Naive thymus-derived CD4-positive, alpha-beta T cell (primary cell): Measurements from ENCODE around the gene PPIL6. TPM values are rescaled to one million over a fixed set of nuclear protein-coding genes. Genes with fewer than 3 reads are reported as not detected.

ENCODE experiments used
- ATAC-seq: fragments of 150-1000 bp; cut with Tn5 transposase; 2 replicates; pipeline ENCODE4 v1.10.0; 2021; ENCODE audit warnings: mild to moderate bottlenecking, moderate library complexity
- CTCF ChIA-PET: fragments of 350-600 bp; sonication (Branson Sonifier 250); formaldehyde crosslinking; loops from one replicate; lab custom pipeline; 2021; ENCODE audit warnings: antibody characterized with exemption; lab: Charles Lee
- POLR2A ChIA-PET: fragments of 350-600 bp; sonication (Branson Sonifier 250); formaldehyde crosslinking; loops from one replicate; lab custom pipeline; 2021; ENCODE audit warnings: antibody characterized with exemption, inconsistent platforms; lab: Charles Lee
- DNase-seq, 9 donors: peaks; one replicate each; pipeline versions ENCODE4 v3.0.0 to v3.0.0-alpha.2; 2020 to 2022; ENCODE audit warnings: mixed read lengths in 1 of 9
- H3K27ac ChIP-seq: one replicate; pipeline ENCODE4 v1.7.0; 2013; ENCODE audit warnings: mild to moderate bottlenecking, low read depth, low read length, moderate library complexity
- H3K27me3 ChIP-seq, 2 donors: one replicate each; pipeline ENCODE4 v1.7.0; 2013; ENCODE audit warnings: low read length in 2 of 2, mild to moderate bottlenecking in 2 of 2, moderate library complexity in 2 of 2; ENCODE audit not compliant: control insufficient read depth in 2 of 2, insufficient read depth in 2 of 2
- H3K36me3 ChIP-seq, 3 experiments: 1 replicate in 2 of 3; 2 replicates in 1 of 3; pipeline ENCODE4 v1.7.0; 2013; ENCODE audit warnings: low read length in 3 of 3, mild to moderate bottlenecking in 3 of 3, moderate library complexity in 1 of 3; ENCODE audit not compliant: insufficient read depth in 3 of 3, control insufficient read depth in 2 of 3
- H3K4me1 ChIP-seq, 2 donors: one replicate each; pipeline ENCODE4 v1.7.0; 2013; ENCODE audit warnings: low read length in 2 of 2, mild to moderate bottlenecking in 2 of 2, moderate library complexity in 1 of 2; ENCODE audit not compliant: control insufficient read depth in 2 of 2, insufficient read depth in 2 of 2
- H3K4me3 ChIP-seq: 2 replicates; pipeline ENCODE4 v1.7.0; 2013; ENCODE audit warnings: mild to moderate bottlenecking, low read length
- H3K9me3 ChIP-seq, 3 experiments: 1 replicate in 2 of 3; 2 replicates in 1 of 3; pipeline ENCODE4 v1.7.0; 2013; ENCODE audit warnings: low read length in 3 of 3; ENCODE audit not compliant: control insufficient read depth in 2 of 3
- H3K27ac Mint-ChIP-seq, 9 donors: one replicate each; pipeline ENCODE4 v1.8.0; 2020 to 2022; ENCODE audit warnings: mixed read lengths in 9 of 9, mild to moderate bottlenecking in 8 of 9, moderate library complexity in 5 of 9, inconsistent platforms in 2 of 9
- H3K27me3 Mint-ChIP-seq, 5 donors: one replicate each; pipeline ENCODE4 v1.8.0; 2021 to 2022; ENCODE audit warnings: mixed read lengths in 5 of 5, mild to moderate bottlenecking in 1 of 5
- H3K36me3 Mint-ChIP-seq, 5 donors: one replicate each; pipeline ENCODE4 v1.8.0; 2020 to 2022; ENCODE audit warnings: mixed read lengths in 5 of 5, mild to moderate bottlenecking in 3 of 5, inconsistent platforms in 1 of 5
- H3K4me1 Mint-ChIP-seq, 7 donors: one replicate each; pipeline ENCODE4 v1.8.0; 2020 to 2022; ENCODE audit warnings: mixed read lengths in 7 of 7, mild to moderate bottlenecking in 3 of 7, inconsistent platforms in 1 of 7
- H3K4me3 Mint-ChIP-seq, 10 donors: one replicate each; pipeline ENCODE4 v1.8.0; 2020 to 2022; ENCODE audit warnings: mild to moderate bottlenecking in 10 of 10, mixed read lengths in 10 of 10, moderate library complexity in 6 of 10, inconsistent platforms in 2 of 10
- H3K9me3 Mint-ChIP-seq, 11 donors: one replicate each; pipeline ENCODE4 v1.8.0; 2020 to 2022; ENCODE audit warnings: mixed read lengths in 11 of 11, mild to moderate bottlenecking in 4 of 11, inconsistent platforms in 1 of 11, moderate library complexity in 1 of 11
- intact Hi-C, 2 donors: fragments of 100-400 bp; cut with micrococcal nuclease; formaldehyde crosslinking; loops; one replicate each; pipeline ENCODE4 v1.15.1; 2023
- polyA plus RNA-seq, 2 donors: library from polyadenylated mRNA; unstranded; fragments of 300-500 nt; fragmentation: Illumina TruSeq; gene quantifications; one replicate each; pipeline ENCODE4 v1.2.3, GENCODE V29; 2021
- total RNA-seq, 6 experiments: library from RNA in 5 of 6; stranded (reverse) in 5 of 6; gene quantifications; 1 replicate in 5 of 6; 2 replicates in 1 of 6; pipeline ENCODE4 v1.2.3 and lab custom pipeline; 2021 to 2026

The PPIL6 gene
- total and polyA plus RNA-seq, 7 experiments from 2014 or later, result 0.13 to 1.9 (median 0.51) TPM; not detected in 1

DNA sequence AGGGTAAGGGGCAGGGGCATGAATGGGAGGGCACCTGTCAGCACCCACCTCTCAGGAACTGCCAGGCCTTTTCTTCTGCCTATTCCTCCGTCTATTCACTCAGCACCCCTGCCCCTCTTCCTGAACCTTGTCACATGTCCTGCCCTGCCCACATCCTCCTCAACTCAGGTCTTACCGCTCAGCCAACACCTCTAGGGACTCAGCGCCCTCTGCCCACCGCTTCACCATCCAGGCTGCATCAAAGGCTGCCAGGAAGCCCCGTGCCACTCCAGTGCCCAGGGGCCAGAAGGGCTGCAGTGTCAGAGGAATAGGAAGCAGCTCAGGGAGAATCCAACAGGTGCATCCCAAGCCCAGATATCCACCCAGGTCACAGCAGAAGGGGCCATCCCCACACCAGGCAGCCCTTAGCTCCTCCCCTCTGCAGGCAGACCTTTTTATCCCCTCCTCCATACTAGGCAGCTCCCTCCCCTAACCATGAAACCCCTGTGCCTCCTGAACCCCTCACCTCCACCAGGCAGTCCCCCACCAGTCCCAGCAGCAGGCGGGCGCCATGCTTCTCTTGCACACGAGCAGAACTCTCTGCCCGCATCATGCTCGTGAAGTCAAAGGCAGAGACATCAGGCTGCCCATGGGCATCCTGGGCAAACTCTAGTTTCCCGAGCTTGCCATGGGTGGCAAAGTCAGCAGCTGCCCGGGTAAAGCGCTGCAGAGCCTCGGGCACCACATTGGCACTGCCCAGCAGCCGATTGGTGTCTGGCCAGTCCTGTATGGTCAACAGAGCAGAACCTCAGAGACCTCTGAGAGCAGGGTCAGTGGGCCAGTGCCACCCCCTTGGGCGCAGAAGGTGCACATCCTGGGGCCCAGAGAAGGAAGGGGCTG, 9.6 kb upstream of the PPIL6 start:
- peak in 6 of 9 donors; percentile 37 to 53 (median 48) for DNase-seq
- intact Hi-C loops, result loop anchor here (1.0 to 10.0 kb wide), 6 partner anchors 9 to 1625 kb away; partner anchors contain the start of genes AFG1L (in 1 of the 2), AMD1 (in 1 of the 2), CDK19 (in 1 of the 2) and SCML4 (in 1 of the 2)
- Mint-ChIP-seq H3K27ac (peak overlapping the region; percentile 63 to 92 (median 86)), H3K4me3 (peak overlapping the region; percentile 21 to 81 (median 61)), H3K4me1 (peaks cover 29 to 62% (median 55%) of the 10 kb centered on the region in 7 donors), H3K9me3 (no peaks in the 10 kb centered on the region), H3K27me3 (no peaks in the 10 kb centered on the region), H3K36me3 (peaks cover 0 to 30% (median 0%) of the 10 kb centered on the region in 5 donors)
- ChIA-PET POLR2A (interaction anchor here (1.2 to 5.6 kb wide), 4 partner anchors 9 to 67 kb away, joined by 4 to 40 read pairs (median 10); partner anchors contain the start of genes CD164, PPIL6, SMPD2 and ZBTB24), CTCF (interaction anchor here (1.0 kb wide), 1 partner anchor 65 kb away, joined by 3 read pairs; no protein-coding TSS in a partner anchor)
- H3K27ac ChIP-seq, result peak overlapping the region; percentile 44
- peak; percentile 47 for ATAC-seq
- H3K4me1 ChIP-seq, result peaks cover 30 to 31% of the 10 kb centered on the region in 2 donors
- H3K9me3 ChIP-seq, result no peaks in the 10 kb centered on the region
- no peaks in the 10 kb centered on the region for H3K27me3 ChIP-seq
- H3K4me3 ChIP-seq, result no peak overlapping the region
- H3K36me3 ChIP-seq, result peaks cover 3 to 53% (median 10%) of the 10 kb centered on the region in 3 experiments

- peaks cover 4 to 61% (median 10%) of the 10 kb centered on the region in 3 experiments for H3K36me3 ChIP-seq
- POLR2A ChIA-PET, result interaction anchor here (1.0 to 5.6 kb wide), 4 partner anchors 8 to 66 kb away, joined by 5 to 40 read pairs (median 10); partner anchors contain the start of genes CD164, PPIL6 and SMPD2
- CTCF ChIA-PET, result interaction anchor here (1.4 kb wide), 1 partner anchor 66 kb away, joined by 5 read pairs; no protein-coding TSS in a partner anchor
These were observed 8.8 kb upstream of the PPIL6 start for GRCh38 chr6:109449064-109449794.

DNA sequence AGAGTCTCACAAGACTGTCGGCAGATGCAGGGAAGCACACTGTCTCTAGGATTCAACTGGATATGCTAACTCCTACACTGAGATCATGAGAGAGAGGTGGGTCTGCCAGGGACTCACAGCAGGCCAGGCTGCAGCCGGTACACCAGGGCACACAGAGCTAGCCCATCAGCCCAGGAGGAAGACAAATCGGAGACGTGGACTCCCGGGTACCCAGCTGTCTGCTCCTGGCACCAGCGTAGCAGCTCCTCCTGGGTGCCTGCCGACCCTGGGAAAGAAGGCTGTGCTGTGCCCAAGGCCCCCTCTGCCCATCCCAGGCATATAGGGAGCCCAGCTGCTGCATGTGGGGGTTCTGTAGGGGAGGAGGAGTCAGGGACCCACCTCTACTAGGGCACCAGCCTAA, 8.2 kb upstream of the PPIL6 start:
- Histone ChIP-seq H3K4me3 (no peak overlapping the region), H3K27me3 (no peaks in the 10 kb centered on the region), H3K9me3 (no peaks in the 10 kb centered on the region), H3K36me3 (peaks cover 4 to 65% (median 10%) of the 10 kb centered on the region in 3 experiments), H3K4me1 (peaks cover 21 to 22% of the 10 kb centered on the region in 2 donors), H3K27ac (peak overlapping the region; percentile 38)
- peak overlapping the region in 4 of 10 donors; percentile 24 to 78 (median 62) for H3K4me3 Mint-ChIP-seq
- intact Hi-C loops, result loop anchor here (1.0 to 10.0 kb wide), 3 partner anchors 7 to 1426 kb away; partner anchors contain the start of gene AMD1 (in 1 of the 2)
- POLR2A ChIA-PET, result interaction anchor here (1.0 to 2.7 kb wide), 3 partner anchors 7 to 66 kb away, joined by 5 to 13 read pairs (median 7); partner anchors contain the start of genes PPIL6 and SMPD2
- peak overlapping the region; percentile 7 to 87 (median 73) for H3K27ac Mint-ChIP-seq
- DNase-seq, result no peak
- CTCF ChIA-PET, result interaction anchor here (1.4 kb wide), 1 partner anchor 65 kb away, joined by 5 read pairs; no protein-coding TSS in a partner anchor
- H3K27me3 Mint-ChIP-seq, result no peaks in the 10 kb centered on the region
- ATAC-seq, result no peak
- no peaks in the 10 kb centered on the region for H3K9me3 Mint-ChIP-seq
- H3K36me3 Mint-ChIP-seq, result peaks cover 0 to 26% (median 0%) of the 10 kb centered on the region in 5 donors
- H3K4me1 Mint-ChIP-seq, result peaks cover 20 to 51% (median 44%) of the 10 kb centered on the region in 7 donors

More at GRCh38 chr6:109449064-109449794, 8.8 kb upstream of the PPIL6 start:
- H3K27ac ChIP-seq, result peak overlapping the region; percentile 44
- H3K36me3 Mint-ChIP-seq, result peaks cover 0 to 26% (median 0%) of the 10 kb centered on the region in 5 donors
- peaks cover 27 to 28% of the 10 kb centered on the region in 2 donors for H3K4me1 ChIP-seq
- no peak overlapping the region for H3K4me3 ChIP-seq
- peak overlapping the region in 7 of 10 donors; percentile 50 to 81 (median 63) for H3K4me3 Mint-ChIP-seq
- no peaks in the 10 kb centered on the region for H3K9me3 Mint-ChIP-seq
- intact Hi-C loops, result loop anchor here (1.0 to 10.0 kb wide), 3 partner anchors 8 to 1426 kb away; partner anchors contain the start of gene AMD1 (in 1 of the 2)
- H3K27ac Mint-ChIP-seq, result peak overlapping the region; percentile 60 to 92 (median 86)
- H3K4me1 Mint-ChIP-seq, result peaks cover 25 to 57% (median 50%) of the 10 kb centered on the region in 7 donors
- ATAC-seq (peak; percentile 3), DNase-seq (no peak)
- H3K27me3 Mint-ChIP-seq, result no peaks in the 10 kb centered on the region
- no peaks in the 10 kb centered on the region for H3K9me3 ChIP-seq
- no peaks in the 10 kb centered on the region for H3K27me3 ChIP-seq

DNA sequence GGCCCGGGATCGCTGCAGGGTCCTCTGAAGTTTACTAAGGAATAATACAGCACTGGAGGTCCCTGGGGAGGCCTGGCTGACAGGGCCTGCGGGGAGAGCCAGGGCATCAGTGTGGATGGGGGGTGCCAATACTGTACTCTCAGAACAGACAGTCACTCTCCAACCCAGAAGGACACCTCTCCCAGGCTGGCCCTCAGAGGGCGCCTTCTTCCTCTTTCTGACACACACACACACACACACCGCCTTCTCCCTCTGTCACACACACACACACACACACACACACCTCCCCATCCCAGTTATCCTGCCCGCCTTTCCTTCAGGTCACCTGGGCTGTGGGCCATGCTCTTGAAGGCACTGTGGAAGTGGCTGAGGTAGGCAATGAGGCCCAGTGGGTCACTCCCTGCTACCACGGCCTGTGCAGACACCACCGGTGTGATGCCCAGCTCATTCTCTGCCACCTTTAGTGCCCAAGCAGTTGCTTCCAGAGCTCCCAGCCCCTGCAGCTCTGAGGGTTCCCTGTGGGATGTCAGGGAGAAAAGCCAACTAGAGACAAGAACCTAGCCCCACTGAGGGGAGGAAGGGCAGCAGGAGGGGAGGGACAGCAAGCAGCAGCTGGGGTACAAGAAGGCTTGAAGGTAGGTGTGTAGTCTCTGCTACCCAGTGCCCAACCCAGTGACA, 7.6 kb upstream of the PPIL6 start:
- Histone ChIP-seq H3K36me3 (peaks cover 4 to 71% (median 10%) of the 10 kb centered on the region in 3 experiments), H3K27me3 (no peaks in the 10 kb centered on the region), H3K27ac (peak overlapping the region; percentile 38), H3K4me3 (no peak overlapping the region), H3K4me1 (peaks cover 17 to 18% of the 10 kb centered on the region in 2 donors), H3K9me3 (no peaks in the 10 kb centered on the region)
- Mint-ChIP-seq H3K27ac (peak overlapping the region; percentile 43 to 87 (median 73)), H3K36me3 (peaks cover 0 to 29% (median 0%) of the 10 kb centered on the region in 5 donors), H3K27me3 (no peaks in the 10 kb centered on the region), H3K4me1 (peaks cover 25 to 53% (median 45%) of the 10 kb centered on the region in 7 donors), H3K4me3 (peak overlapping the region in 1 of 10 donors; percentile 64), H3K9me3 (no peaks in the 10 kb centered on the region)
- no peak for DNase-seq
- POLR2A ChIA-PET, result interaction anchor here (1.0 to 2.2 kb wide), 2 partner anchors 34 to 65 kb away, joined by 4 to 5 read pairs; no protein-coding TSS in a partner anchor
- CTCF ChIA-PET, result interaction anchor here (1.4 kb wide), 1 partner anchor 65 kb away, joined by 5 read pairs; no protein-coding TSS in a partner anchor
- intact Hi-C loops, result loop anchor here in 1 of 2 donors (10.0 kb wide), 1 partner anchor 1427 kb away; the partner anchor contains the start of gene AMD1
- ATAC-seq, result peak; percentile 22

DNA sequence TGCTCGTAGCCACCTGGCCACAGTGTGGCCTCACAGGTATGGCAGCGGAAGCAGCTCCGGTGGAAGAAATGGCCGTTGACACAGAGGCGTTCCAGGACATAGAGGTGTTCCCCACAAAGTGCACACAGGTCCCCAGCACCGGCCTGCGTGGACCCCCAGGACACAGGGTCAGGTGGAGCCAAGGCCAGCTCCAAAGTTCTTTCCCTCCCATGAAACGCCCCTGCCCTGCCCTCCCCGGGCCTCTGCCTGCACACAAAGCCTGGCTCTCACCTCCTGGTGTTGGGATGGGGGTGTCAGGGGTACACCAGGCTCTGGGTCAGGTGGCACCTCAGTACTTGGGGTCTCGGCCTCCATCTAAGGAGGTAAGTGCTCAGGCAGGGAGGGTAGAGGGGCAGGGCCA, 6.7 kb upstream of the PPIL6 start:
- Mint-ChIP-seq H3K27ac (peak overlapping the region in 6 of 9 donors; percentile 21 to 84 (median 50)), H3K4me3 (no peak overlapping the region), H3K27me3 (no peaks in the 10 kb centered on the region), H3K9me3 (no peaks in the 10 kb centered on the region), H3K4me1 (peaks cover 28 to 55% (median 47%) of the 10 kb centered on the region in 7 donors), H3K36me3 (peaks cover 0 to 38% (median 0%) of the 10 kb centered on the region in 5 donors)
- DNase-seq (no peak), ATAC-seq (no peak)
- POLR2A ChIA-PET, result interaction anchor here (1.2 to 2.2 kb wide), 4 partner anchors 9 to 64 kb away, joined by 4 to 8 read pairs (median 4); partner anchors contain the start of genes CD164 and MICAL1
- Histone ChIP-seq H3K4me1 (peaks cover 18% of the 10 kb centered on the region in 2 donors), H3K9me3 (no peaks in the 10 kb centered on the region), H3K36me3 (peaks cover 4 to 65% (median 7%) of the 10 kb centered on the region in 3 experiments), H3K27me3 (no peaks in the 10 kb centered on the region), H3K27ac (no peak overlapping the region), H3K4me3 (no peak overlapping the region)
- intact Hi-C loops, result loop anchor here in 1 of 2 donors (10.0 kb wide), 1 partner anchor 1428 kb away; the partner anchor contains the start of gene AMD1
- CTCF ChIA-PET, result no interaction called here
